Measurements from ENCODE around the gene EPN1.

Gene EPN1

DNA sequence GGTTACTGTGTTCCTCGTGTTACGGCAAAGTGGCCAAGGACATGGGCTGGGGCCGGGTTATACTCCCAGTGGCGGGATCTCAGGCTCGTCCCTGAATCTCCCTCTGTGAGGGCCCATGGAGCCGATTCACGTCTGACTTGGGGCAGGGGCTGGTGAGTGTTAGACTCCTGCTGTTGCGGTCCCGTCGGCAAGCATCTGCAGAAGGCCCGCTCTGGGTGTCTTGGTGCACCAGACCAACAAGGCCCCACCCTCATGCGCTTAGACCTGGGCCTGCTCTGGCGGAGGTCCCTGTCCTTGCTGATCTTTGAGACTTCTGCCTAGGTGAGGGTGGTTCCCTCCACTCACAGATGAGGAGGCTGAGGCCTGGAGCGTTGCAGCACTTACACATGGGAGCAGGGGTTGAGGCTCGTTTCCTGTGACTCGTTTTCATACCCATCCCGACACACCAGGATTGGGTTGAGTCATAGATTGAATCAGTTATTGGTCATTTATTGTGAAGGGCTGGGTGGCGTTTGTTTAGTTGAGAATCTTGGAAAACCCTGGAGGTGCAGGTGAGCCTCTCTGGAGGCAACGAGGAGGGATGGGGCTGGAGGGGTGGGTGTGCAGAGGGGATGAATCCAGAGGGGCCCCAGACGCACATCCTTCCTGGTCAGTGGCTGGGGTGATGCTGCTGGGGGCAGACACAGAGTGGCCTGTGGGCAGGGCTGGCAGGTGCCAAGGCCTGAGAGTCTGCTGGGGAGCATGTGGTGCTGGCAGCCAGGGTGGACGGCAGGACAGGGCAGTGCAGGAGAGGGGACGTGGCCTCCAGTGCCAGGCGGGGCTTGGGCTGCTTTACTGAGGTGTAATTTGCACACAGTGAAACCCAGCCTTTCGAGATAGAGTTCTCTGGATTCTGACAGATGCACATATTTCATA is 4.6 kb downstream of the EPN1 start:
- DNase-seq: peak; percentile 24

- no peak for DNase-seq
Measured at GRCh38 chr19:55680339-55681130, 5.5 kb downstream of the EPN1 start.

- DNase-seq: no peak
Measured at GRCh38 chr19:55681131-55682092, 6.4 kb downstream of the EPN1 start.

DNA sequence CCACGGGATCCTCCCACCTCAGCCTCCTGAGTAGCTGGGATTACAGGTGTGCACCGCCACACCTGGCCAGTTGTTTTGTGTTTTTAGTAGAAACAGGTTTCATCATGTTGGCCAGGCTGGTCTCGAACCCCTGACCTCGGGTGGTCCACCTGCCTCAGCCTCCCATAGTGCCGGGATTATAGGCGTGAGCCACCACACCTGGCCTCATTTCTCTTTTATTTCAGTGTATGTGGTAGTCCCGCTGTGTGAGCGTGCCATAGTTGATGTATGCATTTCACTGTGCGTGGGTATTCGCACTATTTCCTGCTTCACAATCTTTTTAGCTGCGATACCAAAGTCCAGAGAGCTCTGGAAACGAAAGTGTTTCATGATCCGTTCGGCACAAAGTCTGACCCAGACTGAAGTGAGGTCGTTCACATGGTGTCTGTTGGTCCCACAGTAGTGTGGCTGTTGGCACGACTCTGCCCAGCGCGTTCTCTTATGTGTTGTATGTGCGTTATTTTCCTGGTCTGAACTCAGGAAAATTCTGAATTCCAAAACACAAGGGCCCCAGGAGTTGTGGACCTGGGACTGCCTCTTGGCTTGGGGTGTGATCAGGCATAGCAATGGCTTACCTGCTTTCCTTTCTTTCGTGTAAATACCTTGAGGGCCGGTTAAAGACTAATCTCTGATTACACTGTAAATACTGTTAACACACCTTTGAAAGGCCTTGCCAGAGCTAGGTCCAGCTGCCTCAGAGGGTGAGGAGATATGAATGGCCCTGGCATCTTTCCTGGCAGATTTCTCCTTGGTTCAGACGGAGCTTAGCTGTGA is 8.6 kb downstream of the EPN1 start:
- DNase-seq: no peak

GRCh38 chr19:55684946-55685681 is 10.1 kb downstream of the EPN1 start:
- DNase-seq: no peak

DNA sequence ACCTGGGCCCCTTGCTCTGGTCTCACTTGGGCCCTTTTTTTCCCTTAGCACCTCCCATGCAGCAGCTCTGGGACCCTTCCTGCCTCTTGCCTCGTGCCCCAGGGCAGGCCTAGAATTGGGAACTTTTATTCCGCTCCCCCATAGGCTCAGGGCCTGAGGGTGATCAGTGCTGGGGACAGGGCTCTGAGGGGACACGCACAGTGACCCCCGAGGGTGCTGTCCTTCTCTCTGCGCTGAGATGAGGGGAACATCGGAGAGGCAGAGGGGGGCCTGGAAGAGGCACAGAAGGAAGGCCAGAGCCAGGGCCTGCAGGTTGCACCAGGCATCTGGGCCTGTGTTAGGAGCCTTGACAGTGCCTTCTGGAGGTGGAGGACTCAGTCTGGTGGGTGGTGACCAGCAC is 10.8 kb downstream of the EPN1 start:
- DNase-seq: no peak

- DNase-seq: no peak
Measured at GRCh38 chr19:55686311-55687050, 11.5 kb downstream of the EPN1 start.

- DNase-seq: no peak
Measured at GRCh38 chr19:55687281-55688201, 12.5 kb downstream of the EPN1 start.

DNA sequence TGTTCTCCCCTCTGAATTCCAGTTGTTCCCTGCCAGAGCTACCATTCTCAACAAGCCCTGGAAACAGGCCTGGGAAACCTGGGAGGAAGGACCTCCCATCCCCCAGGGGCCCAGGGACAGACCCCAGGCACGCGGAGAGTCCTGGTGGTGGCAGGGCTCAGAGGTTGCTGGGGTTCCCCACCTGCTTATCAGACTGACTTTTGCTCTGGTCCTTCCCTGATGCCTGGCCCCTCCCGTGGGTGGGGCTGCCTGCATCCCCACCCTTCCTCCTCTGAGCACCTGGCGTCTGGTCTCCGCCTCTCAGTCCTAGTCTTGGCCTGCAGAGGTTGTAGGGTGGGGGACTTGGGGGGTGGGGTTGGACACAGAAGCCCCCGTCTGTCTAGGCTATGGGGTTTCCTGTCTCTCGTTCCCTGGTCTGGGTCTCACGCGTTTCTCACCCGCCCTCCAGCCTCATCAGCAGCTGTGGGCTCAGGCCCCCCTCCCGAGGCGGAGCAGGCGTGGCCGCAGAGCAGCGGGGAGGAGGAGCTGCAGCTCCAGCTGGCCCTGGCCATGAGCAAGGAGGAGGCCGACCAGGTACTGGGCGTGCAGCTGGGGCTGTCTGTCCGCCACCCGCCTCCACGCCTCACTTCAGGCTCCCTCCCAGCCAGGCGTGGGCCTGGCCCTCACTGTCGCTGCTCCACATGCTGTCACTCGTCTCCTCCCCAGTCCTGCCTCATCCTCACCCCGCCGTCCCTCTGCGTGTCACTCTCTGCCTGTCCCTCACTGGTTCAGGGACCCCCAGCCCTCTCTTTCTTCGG is 13.6 kb downstream of the EPN1 start:
- no peak for DNase-seq

DNA sequence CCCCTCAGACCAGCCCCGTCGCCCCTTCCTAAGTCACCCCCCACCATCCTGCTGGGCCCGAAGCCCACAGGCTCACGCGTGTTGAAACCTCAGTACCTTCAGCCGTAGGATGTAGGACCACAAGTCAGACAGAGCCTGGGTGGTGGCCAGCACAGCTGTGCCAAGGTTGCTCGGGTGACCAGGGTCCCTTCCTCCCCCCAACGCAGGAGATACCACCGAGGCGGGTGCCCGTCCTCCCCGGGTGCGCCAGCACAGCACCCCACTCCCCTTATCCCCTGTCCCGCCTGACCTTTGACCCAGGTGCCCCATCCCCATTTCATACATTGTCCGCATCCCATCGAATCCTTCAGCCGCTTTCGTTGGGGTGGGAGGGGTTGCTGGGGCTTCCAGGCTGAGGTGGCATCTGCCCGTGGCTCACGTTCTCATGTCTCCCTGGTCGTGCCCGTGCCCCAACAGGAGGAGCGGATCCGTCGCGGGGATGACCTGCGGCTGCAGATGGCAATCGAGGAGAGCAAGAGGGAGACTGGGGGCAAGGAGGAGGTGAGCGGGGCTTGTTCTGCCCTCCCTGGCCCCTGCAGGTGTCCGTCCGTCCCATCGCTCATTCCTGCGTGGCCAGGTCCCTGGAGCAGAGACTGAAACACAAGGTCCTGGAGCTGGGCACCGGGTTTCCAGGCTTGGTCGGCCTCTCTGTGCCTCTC is 14.5 kb downstream of the EPN1 start:
- no peak for DNase-seq

DNA sequence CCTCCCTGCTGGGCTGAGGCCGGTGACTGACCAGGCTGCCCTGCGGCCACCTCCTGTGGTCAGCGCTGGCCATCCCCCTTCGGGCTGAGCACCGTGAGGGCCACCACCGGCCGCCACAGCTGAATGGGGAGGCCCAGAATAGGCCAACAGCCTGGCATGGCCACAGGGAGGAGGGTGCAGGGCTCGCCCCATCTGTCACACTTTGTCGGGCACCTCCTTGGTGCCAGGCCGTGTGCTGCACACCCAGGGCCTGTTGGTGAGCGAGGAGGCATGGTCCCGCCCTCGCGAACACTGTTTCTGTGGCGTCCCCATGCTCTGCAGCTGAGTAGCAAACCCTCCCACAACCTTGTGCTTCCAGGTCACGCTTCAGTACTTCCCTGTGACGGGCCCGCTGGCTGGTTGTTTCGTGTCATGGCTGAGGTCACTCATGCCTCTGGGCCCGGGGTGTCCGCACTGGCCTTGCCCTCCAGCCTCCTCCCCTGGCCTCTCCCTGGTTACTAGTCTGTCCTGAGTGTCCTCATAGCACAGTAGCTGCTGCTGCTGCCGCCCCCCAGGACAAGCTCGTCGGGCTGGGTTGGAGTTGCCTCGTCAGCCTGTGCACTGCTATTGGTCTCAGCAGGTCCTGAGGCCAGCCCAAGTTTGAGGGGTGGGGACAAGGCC is 15.2 kb downstream of the EPN1 start:
- no peak for DNase-seq

DNA sequence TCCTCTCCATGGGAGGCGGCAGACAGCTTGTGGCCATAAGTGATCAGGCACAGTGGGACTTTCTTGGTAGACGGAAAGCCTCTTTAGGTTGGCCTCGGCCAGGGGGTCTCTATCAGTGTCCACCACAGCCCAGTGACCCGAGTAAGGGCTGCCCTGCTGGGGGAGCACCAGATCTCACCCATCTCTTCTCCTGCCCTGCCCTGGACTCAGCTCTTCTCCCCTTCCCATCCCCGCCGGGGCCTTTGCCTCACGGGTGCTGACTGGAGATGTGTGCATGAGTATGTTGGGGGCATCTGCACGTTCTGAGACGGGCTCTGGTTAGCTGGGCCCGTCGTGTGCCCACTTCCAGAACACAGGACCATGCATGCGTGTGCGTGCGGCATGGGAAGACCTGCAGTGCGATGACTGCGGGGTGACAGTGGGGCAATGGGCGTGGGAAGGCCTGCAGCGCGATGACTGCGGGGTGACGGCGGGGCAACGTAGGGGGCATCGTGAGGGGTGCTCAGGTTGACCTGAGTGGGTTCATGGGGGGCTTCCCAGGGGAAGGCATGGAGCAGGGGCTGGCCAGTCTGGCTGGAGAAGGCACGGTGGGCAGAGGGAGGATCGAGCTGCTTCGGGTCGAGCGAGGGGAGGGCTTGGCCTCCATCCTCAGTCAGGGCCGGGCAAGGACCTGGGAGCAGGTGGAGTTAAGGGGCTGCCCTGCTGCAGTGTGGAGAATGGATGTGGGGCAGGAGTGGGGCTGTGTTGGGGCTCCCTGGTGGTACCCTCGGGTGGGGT is 15.9 kb downstream of the EPN1 start:
- DNase-seq: no peak

GRCh38 chr19:55691561-55692481 is 16.8 kb downstream of the EPN1 start:
- no peak for DNase-seq

DNA sequence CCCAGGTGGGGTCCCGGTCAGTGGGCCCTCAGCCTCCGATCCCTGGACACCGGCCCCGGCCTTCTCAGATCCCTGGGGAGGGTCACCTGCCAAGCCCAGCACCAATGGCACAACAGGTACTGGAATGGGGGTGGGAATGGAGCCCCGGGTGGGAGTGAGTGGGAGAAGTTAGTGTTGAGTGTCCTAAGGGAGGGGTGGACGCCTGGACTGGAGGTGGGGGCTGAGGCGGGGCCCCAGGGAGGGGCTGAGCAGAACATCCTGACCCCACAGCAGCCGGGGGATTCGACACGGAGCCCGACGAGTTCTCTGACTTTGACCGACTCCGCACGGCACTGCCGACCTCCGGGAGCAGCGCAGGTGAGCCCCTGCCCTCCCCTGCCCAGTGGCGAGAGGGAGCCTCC is 17.7 kb downstream of the EPN1 start:
- DNase-seq: no peak

Data from fibroblast of skin of back (primary cell).